Measurements from ENCODE around the gene ELL2. TPM values are rescaled to one million over a fixed set of nuclear protein-coding genes. Genes with fewer than 3 reads are reported as not detected.

The ELL2 gene
- total and polyA plus RNA-seq, 2 of the 13 experiments (the other 11 are each of a cell fraction or from before 2014, with no cell fraction given) = 78.9 to 97.1 TPM

DNA sequence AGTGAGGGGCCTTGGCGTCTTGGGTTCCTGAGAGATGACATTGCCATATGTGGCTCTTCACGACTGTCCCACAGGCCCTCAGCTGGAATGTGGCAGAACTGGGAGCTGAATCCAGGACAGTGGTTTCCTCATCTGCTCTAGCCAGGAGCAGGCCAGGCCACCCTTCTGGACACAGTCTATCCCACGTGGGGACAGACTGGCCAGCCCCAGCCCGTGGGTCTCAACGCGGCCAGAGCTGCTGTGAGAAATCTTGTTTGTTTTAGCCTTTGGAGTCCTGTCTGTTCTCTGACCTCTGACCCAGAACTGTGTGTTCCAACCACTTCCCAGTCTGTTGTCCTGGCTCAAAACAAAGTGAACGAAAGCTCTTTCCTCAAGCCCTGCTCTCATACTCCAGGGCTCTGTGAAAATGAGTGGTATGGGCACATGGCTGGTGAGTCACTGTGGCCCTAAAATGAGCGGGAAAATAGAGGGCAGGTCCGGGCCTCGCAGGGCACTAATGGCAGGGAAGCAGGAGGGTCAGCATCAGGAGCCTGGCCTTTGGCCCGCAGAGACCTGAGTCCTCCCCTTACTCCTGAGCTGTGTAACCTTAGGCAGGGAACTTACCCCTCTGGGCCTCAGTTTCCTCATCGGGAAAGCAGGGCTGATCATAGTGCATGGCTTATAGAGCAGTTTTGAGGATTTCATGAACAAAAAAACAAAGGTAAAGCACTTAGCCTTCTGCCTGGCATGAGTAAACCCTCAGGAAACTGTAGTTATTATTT, 104.3 kb downstream of the ELL2 start (continued):
- TF ChIP-seq, protein P1, sequence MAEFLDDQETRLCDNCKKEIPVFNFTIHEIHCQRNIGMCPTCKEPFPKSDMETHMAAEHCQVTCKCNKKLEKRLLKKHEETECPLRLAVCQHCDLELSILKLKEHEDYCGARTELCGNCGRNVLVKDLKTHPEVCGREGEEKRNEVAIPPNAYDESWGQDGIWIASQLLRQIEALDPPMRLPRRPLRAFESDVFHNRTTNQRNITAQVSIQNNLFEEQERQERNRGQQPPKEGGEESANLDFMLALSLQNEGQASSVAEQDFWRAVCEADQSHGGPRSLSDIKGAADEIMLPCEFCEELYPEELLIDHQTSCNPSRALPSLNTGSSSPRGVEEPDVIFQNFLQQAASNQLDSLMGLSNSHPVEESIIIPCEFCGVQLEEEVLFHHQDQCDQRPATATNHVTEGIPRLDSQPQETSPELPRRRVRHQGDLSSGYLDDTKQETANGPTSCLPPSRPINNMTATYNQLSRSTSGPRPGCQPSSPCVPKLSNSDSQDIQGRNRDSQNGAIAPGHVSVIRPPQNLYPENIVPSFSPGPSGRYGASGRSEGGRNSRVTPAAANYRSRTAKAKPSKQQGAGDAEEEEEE (CRISPR knock-in tag; IDR thresholded peaks at IDR 0.05; ENCODE audit: borderline replicate concordance) = no peak; the same call in 1 of the 2 replicates
- no peak for TF ChIP-seq ZNF678 (CRISPR knock-in tag; IDR thresholded peaks at IDR 0.05)
- no peak for TF ChIP-seq SOX13 (IDR thresholded peaks at IDR 0.05)
- TF ChIP-seq SOX13 (CRISPR knock-in tag; conservative IDR thresholded peaks at IDR 0.05 in 1 of 2, IDR thresholded peaks at IDR 0.05 in 1 of 2) = peak in 1 of 2 experiments; percentile 86; a peak in 2 of 4 replicates
- no peak for TF ChIP-seq GATA4 (IDR thresholded peaks at IDR 0.05; ENCODE audit: borderline replicate concordance, low read depth)
- TF ChIP-seq SMARCC2 (IDR thresholded peaks at IDR 0.05) = no peak
- TF ChIP-seq POLR2G (IDR thresholded peaks at IDR 0.05; ENCODE audit: low read depth, low read length) = no peak
- peak; percentile 30; the same call in 1 of the 2 replicates for TF ChIP-seq NFYC (CRISPR knock-in tag; IDR thresholded peaks at IDR 0.05)
- TF ChIP-seq TCF7L2 (IDR thresholded peaks at IDR 0.05; ENCODE audit: low read depth, low read length) = no peak
- peak; percentile 79; the same call in 1 of the 2 replicates for TF ChIP-seq ZNF564 (CRISPR knock-in tag; IDR thresholded peaks at IDR 0.05)
- TF ChIP-seq ZNF766 (CRISPR knock-in tag; IDR thresholded peaks at IDR 0.05; ENCODE audit: borderline replicate concordance) = peak; percentile 94
- no peak for TF ChIP-seq MTF1 (CRISPR knock-in tag; IDR thresholded peaks at IDR 0.05)
- TF ChIP-seq NFKBIZ (CRISPR knock-in tag; IDR thresholded peaks at IDR 0.05) = 0 out of 2 replicates have a peak, but pooled peaks have one; percentile 78
- peak; percentile 56; the same call in 1 of the 2 replicates for TF ChIP-seq NCOR1 (IDR thresholded peaks at IDR 0.05; ENCODE audit: borderline replicate concordance, low read length)
- TF ChIP-seq HNRNPK (IDR thresholded peaks at IDR 0.05; ENCODE audit: low read depth, low read length, poor library complexity, severe bottlenecking) = no peak
- no peak for TF ChIP-seq NFRKB (IDR thresholded peaks at IDR 0.05)
- TF ChIP-seq PRPF4 (IDR thresholded peaks at IDR 0.05; ENCODE audit: low read depth, low read length, poor library complexity, severe bottlenecking) = no peak
- TF ChIP-seq ZNF446 (CRISPR knock-in tag; IDR thresholded peaks at IDR 0.05) = no peak
- peak; percentile 79; the same call in 1 of the 2 replicates for TF ChIP-seq YEATS2 (CRISPR knock-in tag; IDR thresholded peaks at IDR 0.05; ENCODE audit: borderline replicate concordance)
- peak in 1 of 2 experiments; percentile 75; a peak in 2 of 4 replicates for TF ChIP-seq KLF16 (CRISPR knock-in tag; IDR thresholded peaks at IDR 0.05)
- TF ChIP-seq EP300 (IDR thresholded peaks at IDR 0.05; ENCODE audit: low read depth in 2 of 2, low read length in 2 of 2) = peak in 1 of 2 experiments; percentile 71; a peak in 2 of 4 replicates
- peak; percentile 50; the same call in 1 of the 2 replicates for TF ChIP-seq EP300 (CRISPR knock-in tag; IDR thresholded peaks at IDR 0.05; ENCODE audit: borderline replicate concordance)
- no peak for TF ChIP-seq GPN1 (CRISPR knock-in tag; IDR thresholded peaks at IDR 0.05; ENCODE audit: borderline replicate concordance)
- TF ChIP-seq ZNF598 (CRISPR knock-in tag; IDR thresholded peaks at IDR 0.05; ENCODE audit: borderline replicate concordance) = peak; percentile 82; the same call in 1 of the 2 replicates
- TF ChIP-seq ZNF782 (CRISPR knock-in tag; IDR thresholded peaks at IDR 0.05; ENCODE audit: borderline replicate concordance) = peak; percentile 56; the same call in 1 of the 2 replicates
- TF ChIP-seq SOX6 (IDR thresholded peaks at IDR 0.05) = no peak
- peak; percentile 92 for TF ChIP-seq SOX6 (CRISPR knock-in tag; IDR thresholded peaks at IDR 0.05)
- TF ChIP-seq MYNN (CRISPR knock-in tag; IDR thresholded peaks at IDR 0.05; ENCODE audit: low read depth) = no peak
- TF ChIP-seq, protein P2, sequence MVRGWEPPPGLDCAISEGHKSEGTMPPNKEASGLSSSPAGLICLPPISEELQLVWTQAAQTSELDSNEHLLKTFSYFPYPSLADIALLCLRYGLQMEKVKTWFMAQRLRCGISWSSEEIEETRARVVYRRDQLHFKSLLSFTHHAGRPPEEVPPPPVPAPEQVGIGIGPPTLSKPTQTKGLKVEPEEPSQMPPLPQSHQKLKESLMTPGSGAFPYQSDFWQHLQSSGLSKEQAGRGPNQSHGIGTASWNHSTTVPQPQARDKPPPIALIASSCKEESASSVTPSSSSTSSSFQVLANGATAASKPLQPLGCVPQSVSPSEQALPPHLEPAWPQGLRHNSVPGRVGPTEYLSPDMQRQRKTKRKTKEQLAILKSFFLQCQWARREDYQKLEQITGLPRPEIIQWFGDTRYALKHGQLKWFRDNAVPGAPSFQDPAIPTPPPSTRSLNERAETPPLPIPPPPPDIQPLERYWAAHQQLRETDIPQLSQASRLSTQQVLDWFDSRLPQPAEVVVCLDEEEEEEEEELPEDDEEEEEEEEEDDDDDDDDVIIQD (CRISPR knock-in tag; IDR thresholded peaks at IDR 0.05; ENCODE audit: low read depth) = peak; percentile 91
- no peak for TF ChIP-seq POLR2A (IDR thresholded peaks at IDR 0.05; ENCODE audit: insufficient read depth in 1 of 2, low read depth in 2 of 2, low read length in 2 of 2)

Measured in HepG2 (cell line).